HepG2 (cell line): ENCODE measurements around the gene AAGAB. TPM values are rescaled to one million over a fixed set of nuclear protein-coding genes. Genes with fewer than 3 reads are reported as not detected.

Experiments used
- ATAC-seq: fragments of 200-7000 bp; cut with Tn5 transposase; 3 replicates; pipeline ENCODE4 v1.9.1; 2020; ENCODE audit warnings: mild to moderate bottlenecking, moderate library complexity
- BruUV-seq: library from RNA; stranded (reverse); fragments of 400-500 nt; replicated peaks from 2 replicates; lab custom pipeline; 2021; lab: Mats Ljungman, UMichigan
- CTCF ChIA-PET: fragments of 300-600 bp; formaldehyde crosslinking; extraction: SDS; loops from one replicate; lab custom pipeline; 2021; ENCODE audit warnings: low total read pairs, inconsistent platforms, low intra/inter-chr PET ratio; lab: Yijun Ruan, JAX
- POLR2A ChIA-PET: fragments of 350-600 bp; sonication (Branson Sonifier 250); formaldehyde crosslinking; loops from one replicate; lab custom pipeline; 2020; ENCODE audit warnings: antibody characterized with exemption, inconsistent platforms; lab: Yijun Ruan, JAX
- DNase-seq: peaks from one replicate; pipeline ENCODE4 v3.0.0-alpha.2; 2015; ENCODE audit warnings: low spot score
- FAIRE-seq: peaks from 3 replicates; lab custom pipeline; 2011; peaks lifted over from hg19 to GRCh38; lab: Jason Lieb, UNC
- H2AFZ ChIP-seq: one replicate; pipeline ENCODE4 v1.6.1; 2011; ENCODE audit warnings: low read length, inconsistent platforms
- H3K27ac ChIP-seq: fragments of 300-600 bp; 3 replicates; pipeline ENCODE4 v1.8.0; 2011; ENCODE audit warnings: mixed run types, mild to moderate bottlenecking, mixed read lengths, low read length, inconsistent platforms; ENCODE audit not compliant: insufficient read depth; ENCODE audit errors: extremely low read length
- H3K27me3 ChIP-seq, 2 experiments: fragments of 200-600 bp in 1 of 2; 2 replicates in 1 of 2; 3 replicates in 1 of 2; pipeline versions ENCODE4 v1.6.0 to v1.8.0; 2011; ENCODE audit warnings: low read length in 2 of 2, mild to moderate bottlenecking in 2 of 2, moderate library complexity in 2 of 2, inconsistent platforms in 1 of 2; ENCODE audit not compliant: insufficient read depth in 2 of 2, control insufficient read depth in 1 of 2
- H3K36me3 ChIP-seq, 2 experiments: fragments of 200-600 bp in 1 of 2; replicated peaks in 1 of 2; 2 replicates in 1 of 2; 3 replicates in 1 of 2; pipeline versions ENCODE4 v1.5.1 to v1.8.0; 2011; ENCODE audit warnings: low read length in 2 of 2, inconsistent platforms in 1 of 2; ENCODE audit not compliant: insufficient read depth in 2 of 2, control insufficient read depth in 1 of 2
- H3K4me1 ChIP-seq: 2 replicates; pipeline ENCODE4 v1.5.1; 2012; ENCODE audit warnings: low read length, inconsistent platforms; ENCODE audit not compliant: insufficient read depth
- H3K4me2 ChIP-seq: 2 replicates; pipeline ENCODE4 v1.6.0; 2011; ENCODE audit warnings: low read depth, low read length, inconsistent platforms
- H3K4me3 ChIP-seq, 3 experiments: fragments of 200-600 bp in 1 of 3; sonication (generic), shearing (Covaris generic) in 1 of 3; replicated peaks in 1 of 3; 2 replicates each; pipeline ENCODE4 v1.5.1; 2011 to 2016; ENCODE audit warnings: low read length in 3 of 3, inconsistent platforms in 2 of 3, low read depth in 2 of 3, mild to moderate bottlenecking in 2 of 3, control low read depth in 1 of 3, mixed read lengths in 1 of 3; ENCODE audit not compliant: insufficient read depth in 1 of 3
- H3K79me2 ChIP-seq: one replicate; pipeline ENCODE4 v1.6.1; 2011; ENCODE audit warnings: low read length, inconsistent platforms; ENCODE audit not compliant: insufficient read depth
- H3K9ac ChIP-seq: 2 replicates; pipeline ENCODE4 v1.6.0; 2011; ENCODE audit warnings: mild to moderate bottlenecking, low read depth, low read length, inconsistent platforms; ENCODE audit not compliant: insufficient read depth
- H3K9me3 ChIP-seq: 2 replicates; pipeline ENCODE4 v1.5.1; 2012; ENCODE audit warnings: mild to moderate bottlenecking, low read length
- H4K20me1 ChIP-seq: 2 replicates; pipeline ENCODE4 v1.6.0; 2011; ENCODE audit warnings: inconsistent platforms, mild to moderate bottlenecking, low read length, moderate library complexity; ENCODE audit not compliant: insufficient read depth
- FOXO1 ChIP-seq: sonication (generic); formaldehyde crosslinking; IDR thresholded peaks from 2 replicates; pipeline ENCODE4 v1.4.0; 2020; ENCODE audit warnings: missing genetic modification reagents
- KDM6A ChIP-seq: IDR thresholded peaks from 2 replicates; pipeline ENCODE4 v1.6.1; 2016; ENCODE audit warnings: low read depth
- MED13 ChIP-seq: sonication (generic); formaldehyde crosslinking; IDR thresholded peaks from 2 replicates; pipeline ENCODE4 v1.5.0; 2020; ENCODE audit warnings: missing genetic modification reagents
- NFKBIZ ChIP-seq: IDR thresholded peaks from 2 replicates; pipeline ENCODE4 v1.6.1; 2018; ENCODE audit warnings: missing genetic modification reagents, missing compliant biosample characterization
- RBM22 ChIP-seq: fragments of 200-400 bp; formaldehyde crosslinking; optimal IDR thresholded peaks from 2 replicates; pipeline ENCODE3; 2017; ENCODE audit warnings: mild to moderate bottlenecking, low read length, moderate library complexity
- YEATS2 ChIP-seq: sonication (generic); formaldehyde crosslinking; IDR thresholded peaks from 2 replicates; pipeline ENCODE4 v1.4.0; 2020; ENCODE audit warnings: missing genetic modification reagents, borderline replicate concordance
- ZMYM2 ChIP-seq: sonication (generic); formaldehyde crosslinking; IDR thresholded peaks from 2 replicates; pipeline ENCODE4 v1.8.0; 2022; ENCODE audit warnings: mild to moderate bottlenecking, missing genetic modification reagents
- ZNF251 ChIP-seq: sonication (generic); formaldehyde crosslinking; IDR thresholded peaks from 2 replicates; pipeline ENCODE4 v1.9.0; 2021; ENCODE audit warnings: mild to moderate bottlenecking, missing genetic modification reagents
- WGBS: methylation state at CpG from one replicate; pipeline ENCODE4 v1.1.6; 2017; ENCODE audit warnings: low lambda C conversion rate; 5-methylcytosine and 5-hydroxymethylcytosine counted together
- in situ Hi-C: cut with HindIII; loops from 2 replicates; pipeline ENCODE4 v1.10.0; 2017; ENCODE audit warnings: low pct_unique_long_range_greater_than_20kb; ENCODE audit not compliant: extremely low pct_ligation_motif_present
- intact Hi-C: fragments of 100-400 bp; cut with micrococcal nuclease; formaldehyde crosslinking; loops from one replicate; pipeline ENCODE4 v1.10.0; 2022; ENCODE audit not compliant: unreplicated experiment
- polyA plus RNA-seq, 8 experiments: library from polyadenylated mRNA; depleted of rRNA in 3 of 8; stranded (reverse) in 7 of 8; unstranded in 1 of 8; fragments of >200 nt; fragmentation: Illumina TruSeq in 4 of 8; extraction: Trizol in 4 of 8; gene quantifications; 2 replicates each; pipeline versions ENCODE4 v1.2.1 to v1.2.3, GENCODE V29; 2011 to 2016; ENCODE audit warnings: low read depth in 4 of 8, missing spikeins in 1 of 8, mixed read lengths in 1 of 8; ENCODE audit not compliant: insufficient read depth in 1 of 8
- total RNA-seq, 5 experiments: library from RNA; depleted of rRNA; stranded (reverse); fragments of >200 nt; fragmentation: Illumina TruSeq; extraction: Trizol; gene quantifications; 2 replicates each; pipeline ENCODE4 v1.2.3, GENCODE V29; 2016; ENCODE audit warnings: low read depth in 1 of 5
- TF ChIP-seq, protein P1 (sequence below): sonication (generic); formaldehyde crosslinking; IDR thresholded peaks from 2 replicates; pipeline ENCODE4 v1.4.0; 2020; ENCODE audit warnings: mild to moderate bottlenecking, low read depth, missing genetic modification reagents
- TF ChIP-seq, protein P2 (sequence below): IDR thresholded peaks from 2 replicates; pipeline ENCODE4 v1.6.1; 2018; ENCODE audit warnings: missing genetic modification reagents
- TF ChIP-seq, protein P3 (sequence below): sonication (generic); formaldehyde crosslinking; IDR thresholded peaks from 2 replicates; pipeline ENCODE4 v1.4.0; 2020; ENCODE audit warnings: mild to moderate bottlenecking, missing genetic modification reagents
- TF ChIP-seq, protein P4 (sequence below): sonication (generic); formaldehyde crosslinking; IDR thresholded peaks from 2 replicates; pipeline ENCODE4 v1.5.0; 2020; ENCODE audit warnings: missing genetic modification reagents

The AAGAB gene
- total and polyA plus RNA-seq, 2 of the 13 experiments (the other 11 are each of a cell fraction or from before 2014, with no cell fraction given): 8.0 to 34.9 TPM

DNA sequence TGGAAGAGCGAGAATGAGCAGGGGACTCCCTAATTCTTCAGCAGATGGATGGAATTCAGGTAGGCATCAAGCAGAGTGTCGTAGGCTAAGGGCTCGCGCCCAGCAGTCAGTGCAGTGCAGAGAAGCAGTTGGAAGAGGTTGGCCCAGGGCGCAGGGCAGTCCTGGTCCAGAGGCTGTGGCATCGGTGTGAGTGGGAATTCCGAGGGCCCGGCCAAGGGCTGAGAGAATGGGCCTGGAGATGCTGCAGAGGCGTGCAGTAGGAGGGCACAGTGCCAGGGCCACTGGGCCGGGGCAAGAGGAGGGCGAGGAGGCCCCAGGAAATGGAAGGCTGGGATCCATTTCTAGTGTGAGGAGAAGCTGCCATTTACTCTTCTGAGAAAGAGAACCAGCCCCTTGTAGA is 74.4 kb downstream of the AAGAB start:
- DNase-seq: no peak
- WGBS: 97% methylated on average over 11 of the region's 11 CpGs
- in situ Hi-C loops (no loop called here), intact Hi-C loops (no loop called here)
- no peak overlapping the region for H3K4me2 ChIP-seq
- no peaks in the 10 kb centered on the region for H3K9me3 ChIP-seq
- peaks cover 23 to 62% of the 10 kb centered on the region in 2 experiments for H3K36me3 ChIP-seq
- no peak overlapping the region for H3K9ac ChIP-seq
- ChIA-PET CTCF (no interaction called here), POLR2A (no interaction called here)
- no peak for ATAC-seq
- no TSS peak for BruUV-seq
- H3K4me3 ChIP-seq: no peak overlapping the region
- no peaks in the 10 kb centered on the region for H3K79me2 ChIP-seq
- no peak for FAIRE-seq
- H3K27me3 ChIP-seq: no peaks in the 10 kb centered on the region
- no peak overlapping the region for H3K27ac ChIP-seq
- H3K4me1 ChIP-seq: peaks cover 28% of the 10 kb centered on the region
- TF ChIP-seq RBM22: peak; percentile 47
- no peak for TF ChIP-seq NFKBIZ (CRISPR knock-in tag)
- H4K20me1 ChIP-seq: peaks cover 3% of the 10 kb centered on the region
- H2AFZ ChIP-seq: no peak overlapping the region

DNA sequence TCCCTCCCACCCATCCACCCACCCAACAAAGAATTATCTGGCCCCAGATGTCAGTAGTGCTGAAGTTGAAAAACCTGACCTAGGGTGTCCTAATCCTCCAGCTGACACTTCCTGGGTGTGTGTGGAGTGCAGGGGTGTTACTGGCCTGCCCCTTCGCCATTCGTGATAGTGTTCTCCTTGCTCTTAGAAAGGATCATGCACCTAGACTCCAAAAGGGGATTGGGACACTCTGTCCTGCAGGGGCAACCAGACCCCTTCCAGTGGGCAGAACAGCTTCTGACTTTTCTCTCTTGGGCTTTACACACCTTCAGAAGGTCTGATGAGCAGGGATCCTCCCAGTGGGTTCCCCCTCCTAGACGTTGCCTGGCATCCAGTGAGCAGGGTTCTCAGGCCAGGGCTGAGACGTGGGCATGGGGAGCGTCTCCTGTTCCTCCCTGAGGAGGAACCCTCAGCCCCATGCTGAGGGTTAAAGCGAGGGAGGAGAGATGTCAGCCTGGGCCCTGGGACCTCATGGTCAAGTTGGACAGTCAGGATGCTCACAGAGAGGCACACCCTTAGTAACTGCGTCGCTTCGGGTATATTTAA is 75.0 kb downstream of the AAGAB start:
- DNase-seq (no peak), FAIRE-seq (no peak), ATAC-seq (no peak)
- Histone ChIP-seq H3K27ac (no peak overlapping the region), H3K4me3 (no peak overlapping the region), H2AFZ (no peak overlapping the region), H3K9me3 (no peaks in the 10 kb centered on the region), H4K20me1 (peaks cover 3% of the 10 kb centered on the region), H3K9ac (no peak overlapping the region), H3K36me3 (peaks cover 20 to 61% of the 10 kb centered on the region in 2 experiments), H3K79me2 (no peaks in the 10 kb centered on the region), H3K4me2 (no peak overlapping the region), H3K27me3 (no peaks in the 10 kb centered on the region), H3K4me1 (peaks cover 23% of the 10 kb centered on the region)
- in situ Hi-C loops: no loop called here
- intact Hi-C loops: no loop called here
- POLR2A ChIA-PET: no interaction called here
- BruUV-seq: no TSS peak
- 98% methylated on average over 8 of the region's 9 CpGs for WGBS
- CTCF ChIA-PET: no interaction called here
- TF ChIP-seq, protein P1, sequence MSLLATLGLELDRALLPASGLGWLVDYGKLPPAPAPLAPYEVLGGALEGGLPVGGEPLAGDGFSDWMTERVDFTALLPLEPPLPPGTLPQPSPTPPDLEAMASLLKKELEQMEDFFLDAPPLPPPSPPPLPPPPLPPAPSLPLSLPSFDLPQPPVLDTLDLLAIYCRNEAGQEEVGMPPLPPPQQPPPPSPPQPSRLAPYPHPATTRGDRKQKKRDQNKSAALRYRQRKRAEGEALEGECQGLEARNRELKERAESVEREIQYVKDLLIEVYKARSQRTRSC (CRISPR knock-in tag): no peak
- TF ChIP-seq YEATS2 (CRISPR knock-in tag) (no peak), FOXO1 (CRISPR knock-in tag) (no peak), ZNF251 (CRISPR knock-in tag) (no peak), KDM6A (CRISPR knock-in tag) (no peak), MED13 (no peak), ZMYM2 (no peak)
- TF ChIP-seq, protein P2, sequence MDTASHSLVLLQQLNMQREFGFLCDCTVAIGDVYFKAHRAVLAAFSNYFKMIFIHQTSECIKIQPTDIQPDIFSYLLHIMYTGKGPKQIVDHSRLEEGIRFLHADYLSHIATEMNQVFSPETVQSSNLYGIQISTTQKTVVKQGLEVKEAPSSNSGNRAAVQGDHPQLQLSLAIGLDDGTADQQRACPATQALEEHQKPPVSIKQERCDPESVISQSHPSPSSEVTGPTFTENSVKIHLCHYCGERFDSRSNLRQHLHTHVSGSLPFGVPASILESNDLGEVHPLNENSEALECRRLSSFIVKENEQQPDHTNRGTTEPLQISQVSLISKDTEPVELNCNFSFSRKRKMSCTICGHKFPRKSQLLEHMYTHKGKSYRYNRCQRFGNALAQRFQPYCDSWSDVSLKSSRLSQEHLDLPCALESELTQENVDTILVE: no peak
- TF ChIP-seq, protein P3, sequence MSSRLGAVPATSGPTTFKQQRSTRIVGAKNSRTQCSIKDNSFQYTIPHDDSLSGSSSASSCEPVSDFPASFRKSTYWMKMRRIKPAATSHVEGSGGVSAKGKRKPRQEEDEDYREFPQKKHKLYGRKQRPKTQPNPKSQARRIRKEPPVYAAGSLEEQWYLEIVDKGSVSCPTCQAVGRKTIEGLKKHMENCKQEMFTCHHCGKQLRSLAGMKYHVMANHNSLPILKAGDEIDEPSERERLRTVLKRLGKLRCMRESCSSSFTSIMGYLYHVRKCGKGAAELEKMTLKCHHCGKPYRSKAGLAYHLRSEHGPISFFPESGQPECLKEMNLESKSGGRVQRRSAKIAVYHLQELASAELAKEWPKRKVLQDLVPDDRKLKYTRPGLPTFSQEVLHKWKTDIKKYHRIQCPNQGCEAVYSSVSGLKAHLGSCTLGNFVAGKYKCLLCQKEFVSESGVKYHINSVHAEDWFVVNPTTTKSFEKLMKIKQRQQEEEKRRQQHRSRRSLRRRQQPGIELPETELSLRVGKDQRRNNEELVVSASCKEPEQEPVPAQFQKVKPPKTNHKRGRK: no peak
- TF ChIP-seq, protein P4, sequence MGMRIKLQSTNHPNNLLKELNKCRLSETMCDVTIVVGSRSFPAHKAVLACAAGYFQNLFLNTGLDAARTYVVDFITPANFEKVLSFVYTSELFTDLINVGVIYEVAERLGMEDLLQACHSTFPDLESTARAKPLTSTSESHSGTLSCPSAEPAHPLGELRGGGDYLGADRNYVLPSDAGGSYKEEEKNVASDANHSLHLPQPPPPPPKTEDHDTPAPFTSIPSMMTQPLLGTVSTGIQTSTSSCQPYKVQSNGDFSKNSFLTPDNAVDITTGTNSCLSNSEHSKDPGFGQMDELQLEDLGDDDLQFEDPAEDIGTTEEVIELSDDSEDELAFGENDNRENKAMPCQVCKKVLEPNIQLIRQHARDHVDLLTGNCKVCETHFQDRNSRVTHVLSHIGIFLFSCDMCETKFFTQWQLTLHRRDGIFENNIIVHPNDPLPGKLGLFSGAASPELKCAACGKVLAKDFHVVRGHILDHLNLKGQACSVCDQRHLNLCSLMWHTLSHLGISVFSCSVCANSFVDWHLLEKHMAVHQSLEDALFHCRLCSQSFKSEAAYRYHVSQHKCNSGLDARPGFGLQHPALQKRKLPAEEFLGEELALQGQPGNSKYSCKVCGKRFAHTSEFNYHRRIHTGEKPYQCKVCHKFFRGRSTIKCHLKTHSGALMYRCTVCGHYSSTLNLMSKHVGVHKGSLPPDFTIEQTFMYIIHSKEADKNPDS (CRISPR knock-in tag): no peak
